DOHH2 (cell line): ENCODE data around the gene VCL.

ENCODE experiments used
- CTCF ChIP-seq: fragments of 200-600 bp; sonication (generic); IDR thresholded peaks from one replicate; pipeline ENCODE4 v1.5.1; 2014; ENCODE audit warnings: antibody characterized with exemption, mild to moderate bottlenecking, low read depth, low read length; ENCODE audit not compliant: poor library complexity, severe bottlenecking
- EZH2phosphoT487 ChIP-seq: fragments of 200-600 bp; sonication (generic); IDR thresholded peaks from 2 replicates; pipeline ENCODE4 v1.6.1; 2017; ENCODE audit warnings: borderline replicate concordance, mild to moderate bottlenecking, antibody characterized with exemption, low read length, moderate library complexity, mixed read lengths

- no peak for TF ChIP-seq CTCF
- no peak for TF ChIP-seq EZH2phosphoT487
Observed at GRCh38 chr10:74093530-74094164, 95.7 kb downstream of the VCL start.
